ENCODE data around the gene DBNDD2.
A peak's percentile ranks its signal among the peaks of the same experiment; 100 is the strongest.

DBNDD2 gene

DNA sequence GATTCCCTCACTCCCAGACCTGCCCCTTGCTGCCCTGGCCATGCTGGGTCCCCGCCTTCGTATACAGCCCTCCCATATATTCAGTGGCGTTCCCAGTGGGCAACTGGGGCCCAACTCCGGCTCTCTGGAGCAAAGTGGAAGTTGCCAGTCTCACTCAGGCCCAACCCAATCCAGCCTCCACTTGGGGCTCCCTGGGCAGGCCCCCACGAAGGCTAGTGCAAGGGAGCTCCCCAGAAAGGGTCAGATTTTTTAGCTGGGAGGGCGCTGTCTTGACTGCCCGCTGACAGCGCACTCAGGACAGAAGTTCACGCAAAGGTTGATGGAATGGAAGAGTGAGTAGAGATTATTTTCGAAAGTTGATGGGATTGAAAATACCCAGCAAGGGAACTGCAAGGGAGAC lies 35.8 kb upstream of the DBNDD2 start:
- TF ChIP-seq, protein P1, sequence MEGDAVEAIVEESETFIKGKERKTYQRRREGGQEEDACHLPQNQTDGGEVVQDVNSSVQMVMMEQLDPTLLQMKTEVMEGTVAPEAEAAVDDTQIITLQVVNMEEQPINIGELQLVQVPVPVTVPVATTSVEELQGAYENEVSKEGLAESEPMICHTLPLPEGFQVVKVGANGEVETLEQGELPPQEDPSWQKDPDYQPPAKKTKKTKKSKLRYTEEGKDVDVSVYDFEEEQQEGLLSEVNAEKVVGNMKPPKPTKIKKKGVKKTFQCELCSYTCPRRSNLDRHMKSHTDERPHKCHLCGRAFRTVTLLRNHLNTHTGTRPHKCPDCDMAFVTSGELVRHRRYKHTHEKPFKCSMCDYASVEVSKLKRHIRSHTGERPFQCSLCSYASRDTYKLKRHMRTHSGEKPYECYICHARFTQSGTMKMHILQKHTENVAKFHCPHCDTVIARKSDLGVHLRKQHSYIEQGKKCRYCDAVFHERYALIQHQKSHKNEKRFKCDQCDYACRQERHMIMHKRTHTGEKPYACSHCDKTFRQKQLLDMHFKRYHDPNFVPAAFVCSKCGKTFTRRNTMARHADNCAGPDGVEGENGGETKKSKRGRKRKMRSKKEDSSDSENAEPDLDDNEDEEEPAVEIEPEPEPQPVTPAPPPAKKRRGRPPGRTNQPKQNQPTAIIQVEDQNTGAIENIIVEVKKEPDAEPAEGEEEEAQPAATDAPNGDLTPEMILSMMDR (IDR thresholded peaks at IDR 0.05; ENCODE audit: low read depth, low read length, missing control alignments): no peak

DNA sequence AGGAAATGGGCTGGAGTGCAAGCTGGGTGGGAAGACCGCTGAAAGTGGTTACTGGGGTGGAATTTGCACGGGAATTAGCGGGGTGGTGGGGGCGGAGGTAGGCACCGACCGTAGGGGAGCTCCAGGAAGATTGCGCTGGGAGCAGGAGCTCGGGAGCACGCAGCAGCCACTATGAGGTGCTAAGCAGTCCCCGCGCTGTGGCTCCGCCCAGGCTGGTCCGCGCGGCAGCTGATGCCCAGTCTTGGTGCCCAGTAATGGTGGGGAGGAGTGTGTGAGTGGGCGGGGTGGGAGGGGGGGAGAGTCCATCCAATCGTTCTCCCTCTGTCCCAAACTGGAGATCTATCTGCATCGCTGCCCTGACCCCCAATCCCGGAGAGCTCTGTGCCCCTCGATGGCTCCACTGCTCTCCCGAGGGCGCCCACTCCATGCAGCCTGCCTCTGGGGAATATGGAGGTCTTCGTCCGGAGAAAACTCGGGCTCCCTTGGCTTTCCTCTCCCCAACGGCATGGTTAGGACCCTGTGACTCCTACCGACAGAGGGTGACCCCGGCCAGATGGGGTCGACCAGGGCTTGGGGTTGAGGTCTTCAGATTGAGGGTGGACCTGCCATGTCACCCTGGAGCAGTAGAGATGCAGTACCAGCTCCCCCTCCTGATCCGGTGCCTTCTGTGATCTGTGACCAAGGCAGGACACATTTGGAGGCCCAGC lies 35.3 kb upstream of the DBNDD2 start:
- DNase-seq (ENCODE audit: low read depth): no peak
- TF ChIP-seq, protein P1 (IDR thresholded peaks at IDR 0.05; ENCODE audit: low read depth, low read length, missing control alignments): no peak
- no peak overlapping the region for H3K4me3 ChIP-seq (ENCODE audit: low read depth, low read length)

More for the DNA sequence above, 35.8 kb upstream of the DBNDD2 start:
- no peak overlapping the region for H3K4me3 ChIP-seq (ENCODE audit: low read depth, low read length)
- no peak for DNase-seq (ENCODE audit: low read depth)

DNA sequence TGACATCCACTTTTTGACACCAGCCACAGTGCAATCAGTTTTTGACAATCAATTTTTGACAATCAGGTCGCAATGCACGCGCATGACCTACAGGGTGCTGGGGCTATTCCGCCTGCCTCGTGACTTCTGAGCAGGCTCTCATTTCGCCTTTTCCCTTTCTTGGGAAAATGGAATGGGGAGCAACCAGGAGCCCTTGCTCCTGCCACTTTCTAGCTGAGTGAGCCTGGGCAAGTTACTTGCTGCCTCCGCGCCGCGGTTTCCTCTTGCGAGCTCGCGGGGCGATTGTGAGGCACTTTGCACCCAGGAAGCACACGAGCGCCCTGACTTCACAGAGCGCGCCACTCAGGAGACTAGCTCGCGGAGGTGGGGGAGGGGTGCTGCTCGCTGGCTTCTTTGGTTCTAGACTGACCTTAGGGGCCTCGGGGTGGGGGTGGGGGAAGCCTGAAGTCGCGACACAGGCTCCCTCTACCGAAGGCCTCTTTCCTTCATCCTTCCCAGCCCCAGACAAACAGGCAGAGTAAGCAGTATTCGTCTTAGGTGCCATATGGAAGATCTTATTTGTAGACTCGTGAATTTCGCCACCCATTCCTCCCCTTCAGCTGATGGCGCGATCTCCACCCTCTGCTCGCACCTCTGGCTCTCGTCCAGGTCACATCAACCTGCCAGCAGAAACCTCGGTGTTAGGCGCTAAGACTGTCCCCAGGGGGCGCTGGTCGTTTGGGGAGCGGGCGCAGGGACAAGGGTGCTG lies 34.6 kb upstream of the DBNDD2 start:
- peak overlapping the region; percentile 28 for H3K4me3 ChIP-seq (ENCODE audit: low read depth, low read length)
- TF ChIP-seq, protein P1 (IDR thresholded peaks at IDR 0.05; ENCODE audit: low read depth, low read length, missing control alignments): peak; percentile 90
- DNase-seq (ENCODE audit: low read depth): peak; percentile 50

DNA sequence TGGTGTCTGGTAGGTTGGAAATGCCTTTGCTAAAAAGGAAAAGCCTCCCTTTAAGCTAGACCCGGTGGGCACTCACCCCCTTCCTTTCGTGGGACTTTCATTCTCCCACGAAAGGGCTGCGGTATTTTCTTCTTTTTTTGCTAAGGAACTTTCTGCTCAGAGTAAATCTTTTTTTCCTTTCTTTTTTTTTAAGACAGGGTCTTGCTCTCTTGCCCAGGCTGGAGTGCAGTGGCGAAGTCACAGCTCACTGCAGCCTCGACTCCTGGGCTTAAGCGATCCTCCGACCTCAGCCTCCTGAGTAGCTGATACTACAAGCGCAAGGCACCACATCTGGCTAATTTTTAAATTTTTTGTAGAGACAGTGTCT lies 34.0 kb upstream of the DBNDD2 start:
- no peak for DNase-seq (ENCODE audit: low read depth)
- no peak overlapping the region for H3K4me3 ChIP-seq (ENCODE audit: low read depth, low read length)
- TF ChIP-seq, protein P1 (IDR thresholded peaks at IDR 0.05; ENCODE audit: low read depth, low read length, missing control alignments): no peak

DNA sequence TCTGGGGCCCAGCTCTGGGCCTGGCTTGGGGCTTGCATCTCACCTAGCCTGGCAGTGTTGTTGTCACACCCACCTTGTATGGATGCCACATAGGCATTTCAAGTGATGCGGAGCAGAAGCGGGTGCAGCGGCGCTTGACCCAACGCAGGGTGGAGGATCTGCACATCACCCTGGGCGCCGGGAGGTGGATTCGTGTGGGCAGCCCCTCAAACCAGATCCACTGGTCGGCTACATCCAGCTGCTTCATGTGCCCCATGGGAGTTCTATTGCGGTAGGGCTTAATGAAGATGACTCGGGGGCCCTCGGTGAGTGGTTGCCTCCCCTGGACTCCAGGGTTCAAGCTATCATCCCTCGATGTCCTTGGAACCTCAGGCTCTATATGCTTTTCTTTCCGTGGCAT lies 33.1 kb upstream of the DBNDD2 start:
- TF ChIP-seq, protein P1 (IDR thresholded peaks at IDR 0.05; ENCODE audit: low read depth, low read length, missing control alignments): no peak
- H3K4me3 ChIP-seq (ENCODE audit: low read depth, low read length): no peak overlapping the region
- DNase-seq (ENCODE audit: low read depth): no peak

DNA sequence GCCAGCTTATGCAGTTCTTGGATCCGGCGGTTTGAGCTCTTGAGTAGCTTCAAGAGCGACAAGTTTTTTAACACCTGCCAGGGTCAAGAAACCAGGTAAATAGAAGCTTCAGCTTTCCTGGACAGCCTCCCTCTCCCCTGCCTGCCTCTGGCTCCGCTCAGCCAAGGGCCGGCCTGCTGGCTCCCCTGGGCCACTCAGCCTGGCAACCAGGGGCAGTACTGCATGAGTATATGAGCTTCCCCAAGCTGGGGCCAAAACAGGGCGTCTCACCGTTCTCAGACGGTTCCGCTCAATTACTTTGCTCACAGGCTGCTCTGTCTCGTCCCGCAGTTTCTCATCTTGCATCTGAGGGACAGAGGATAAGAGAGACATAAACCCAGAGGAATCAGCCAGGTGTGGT lies 30.8 kb upstream of the DBNDD2 start:
- no peak overlapping the region for H3K4me3 ChIP-seq (ENCODE audit: low read depth, low read length)
- TF ChIP-seq, protein P1 (IDR thresholded peaks at IDR 0.05; ENCODE audit: low read depth, low read length, missing control alignments): no peak
- no peak for DNase-seq (ENCODE audit: low read depth)

All from GM12864 (cell line).